IMR-90 (cell line): ENCODE measurements around the gene SLC39A3. TPM values are rescaled to one million over a fixed set of nuclear protein-coding genes. Genes with fewer than 3 reads are reported as not detected.

Experiments used
- ATAC-seq: fragments of 200-7000 bp; cut with Tn5 transposase; 2 replicates; pipeline ENCODE4 v1.9.1; 2020; ENCODE audit warnings: low read depth, mild to moderate bottlenecking, moderate library complexity
- BruUV-seq: library from RNA; stranded (reverse); fragments of 400-500 nt; replicated peaks from 2 replicates; lab custom pipeline; 2021; lab: Mats Ljungman, UMichigan
- CTCF ChIA-PET: fragments of 300-600 bp; formaldehyde crosslinking; extraction: SDS; loops from one replicate; lab custom pipeline; 2021; ENCODE audit warnings: antibody characterized with exemption; lab: Yijun Ruan, JAX
- POLR2A ChIA-PET: fragments of 300-600 bp; sonication (Branson Sonifier 250); formaldehyde crosslinking; loops from one replicate; lab custom pipeline; 2022; ENCODE audit warnings: antibody characterized with exemption; ENCODE audit not compliant: unreplicated experiment; lab: Charles Lee
- DNase-seq: peaks from one replicate; pipeline ENCODE4 v3.0.0; 2013
- H2AFZ ChIP-seq: replicated peaks from 2 replicates; pipeline ENCODE3; 2013; ENCODE audit warnings: low read length, mild to moderate bottlenecking; ENCODE audit not compliant: poor library complexity
- H2AK5ac ChIP-seq: 2 replicates; pipeline ENCODE4 v1.6.1; 2013; ENCODE audit warnings: low read depth, low read length, inconsistent platforms
- H2AK9ac ChIP-seq: replicated peaks from 2 replicates; pipeline ENCODE3; 2013; ENCODE audit warnings: mild to moderate bottlenecking, low read depth, low read length, moderate library complexity; ENCODE audit not compliant: poor library complexity
- H2BK120ac ChIP-seq: 2 replicates; pipeline ENCODE4 v1.6.1; 2013; ENCODE audit warnings: low read depth, low read length, inconsistent platforms
- H2BK15ac ChIP-seq: 3 replicates; pipeline ENCODE4 v1.6.1; 2013; ENCODE audit warnings: low read depth, low read length, inconsistent platforms
- H2BK20ac ChIP-seq: 2 replicates; pipeline ENCODE4 v1.6.1; 2013; ENCODE audit warnings: low read depth, mild to moderate bottlenecking, inconsistent platforms, low read length, moderate library complexity
- H2BK5ac ChIP-seq: 2 replicates; pipeline ENCODE4 v1.6.1; 2013; ENCODE audit warnings: mild to moderate bottlenecking, low read depth, low read length, inconsistent platforms; ENCODE audit not compliant: poor library complexity, severe bottlenecking
- H3K14ac ChIP-seq: replicated peaks from 2 replicates; pipeline ENCODE4 v1.6.1; 2013; ENCODE audit warnings: low read depth, low read length, inconsistent platforms
- H3K18ac ChIP-seq: 2 replicates; pipeline ENCODE4 v1.6.1; 2013; ENCODE audit warnings: low read depth, low read length, control low read depth
- H3K23ac ChIP-seq: 2 replicates; pipeline ENCODE4 v1.6.1; 2013; ENCODE audit warnings: low read depth, low read length, inconsistent platforms
- H3K27ac ChIP-seq: 2 replicates; pipeline ENCODE4 v1.5.1; 2013; ENCODE audit warnings: mild to moderate bottlenecking, control low read depth, low read length; ENCODE audit not compliant: insufficient read depth
- H3K27me3 ChIP-seq: 2 replicates; pipeline ENCODE4 v1.6.1; 2013; ENCODE audit warnings: low read length; ENCODE audit not compliant: control insufficient read depth, insufficient read depth
- H3K36me3 ChIP-seq: 2 replicates; pipeline ENCODE4 v1.6.1; 2013; ENCODE audit warnings: low read length, mixed read lengths; ENCODE audit not compliant: control insufficient read depth, insufficient read depth
- H3K4ac ChIP-seq: 2 replicates; pipeline ENCODE4 v1.6.1; 2013; ENCODE audit warnings: low read depth, low read length, inconsistent platforms
- H3K4me1 ChIP-seq: 2 replicates; pipeline ENCODE4 v1.6.1; 2013; ENCODE audit warnings: low read length, mixed read lengths; ENCODE audit not compliant: control insufficient read depth, insufficient read depth
- H3K4me2 ChIP-seq: 2 replicates; pipeline ENCODE4 v1.6.1; 2013; ENCODE audit warnings: low read depth, mild to moderate bottlenecking, control low read depth, low read length, moderate library complexity
- H3K4me3 ChIP-seq: 2 replicates; pipeline ENCODE4 v1.5.1; 2013; ENCODE audit warnings: low read depth, mild to moderate bottlenecking, control low read depth, low read length, moderate library complexity; ENCODE audit not compliant: insufficient read depth
- H3K56ac ChIP-seq: 2 replicates; pipeline ENCODE4 v1.6.1; 2013; ENCODE audit warnings: low read length, inconsistent platforms; ENCODE audit not compliant: insufficient read depth; ENCODE audit errors: extremely low read depth
- H3K79me1 ChIP-seq, 2 experiments: 2 replicates each; pipeline ENCODE4 v1.6.1; 2013; ENCODE audit warnings: low read length in 2 of 2, inconsistent platforms in 1 of 2, low read depth in 1 of 2
- H3K9ac ChIP-seq: 2 replicates; pipeline ENCODE4 v1.6.1; 2013; ENCODE audit warnings: low read depth, low read length, control low read depth
- H3K9me1 ChIP-seq: 2 replicates; pipeline ENCODE4 v1.6.1; 2013; ENCODE audit warnings: low read length, inconsistent platforms; ENCODE audit not compliant: insufficient read depth
- H3K9me3 ChIP-seq: 2 replicates; pipeline ENCODE4 v1.6.1; 2013; ENCODE audit warnings: low read length; ENCODE audit not compliant: control insufficient read depth, insufficient read depth
- H4K20me1 ChIP-seq: 2 replicates; pipeline ENCODE4 v1.6.1; 2013; ENCODE audit warnings: low read length, inconsistent platforms; ENCODE audit not compliant: insufficient read depth
- H4K5ac ChIP-seq: 2 replicates; pipeline ENCODE4 v1.6.1; 2013; ENCODE audit warnings: mild to moderate bottlenecking, low read depth, low read length, control low read depth
- H4K8ac ChIP-seq, 2 experiments: 2 replicates each; pipeline ENCODE4 v1.6.1; 2013; ENCODE audit warnings: low read depth in 2 of 2, low read length in 2 of 2, control low read depth in 1 of 2, inconsistent platforms in 1 of 2
- H4K91ac ChIP-seq: 2 replicates; pipeline ENCODE4 v1.6.1; 2013; ENCODE audit warnings: low read depth, low read length, inconsistent platforms; ENCODE audit not compliant: insufficient read depth
- BHLHE40 ChIP-seq: fragments of 150-350 bp; IDR thresholded peaks from 2 replicates; pipeline ENCODE4 v1.6.1; 2016; ENCODE audit warnings: mild to moderate bottlenecking, low read depth, low read length
- CEBPB ChIP-seq: IDR thresholded peaks from 2 replicates; pipeline ENCODE4 v1.6.1; 2012; ENCODE audit warnings: low read depth, low read length, improper control_type of control experiment
- CHD1 ChIP-seq: IDR thresholded peaks from 2 replicates; pipeline ENCODE4 v1.6.1; 2012; ENCODE audit warnings: low read depth, low read length, improper control_type of control experiment
- CTCF ChIP-seq: conservative IDR thresholded peaks from 2 replicates; pipeline ENCODE4 v1.5.1; 2012; ENCODE audit warnings: mild to moderate bottlenecking, low read depth, low read length, improper control_type of control experiment
- ELK1 ChIP-seq: fragments of 150-350 bp; IDR thresholded peaks from 2 replicates; pipeline ENCODE4 v1.6.1; 2016; ENCODE audit warnings: low read depth, mild to moderate bottlenecking, low read length, moderate library complexity, borderline replicate concordance
- FOS ChIP-seq: fragments of 150-350 bp; IDR thresholded peaks from 2 replicates; pipeline ENCODE4 v1.6.1; 2016; ENCODE audit warnings: low read depth, low read length
- MAFK ChIP-seq: IDR thresholded peaks from 2 replicates; pipeline ENCODE4 v1.6.1; 2012; ENCODE audit warnings: low read depth, low read length, improper control_type of control experiment
- MAZ ChIP-seq: IDR thresholded peaks from 2 replicates; pipeline ENCODE4 v1.6.1; 2012; ENCODE audit warnings: low read depth, mild to moderate bottlenecking, low read length, improper control_type of control experiment, moderate library complexity, borderline replicate concordance
- MXI1 ChIP-seq: IDR thresholded peaks from 2 replicates; pipeline ENCODE4 v1.6.1; 2012; ENCODE audit warnings: low read depth, mild to moderate bottlenecking, low read length, moderate library complexity, borderline replicate concordance
- NFE2L2 ChIP-seq: fragments of 150-350 bp; IDR thresholded peaks from 2 replicates; pipeline ENCODE4 v1.6.1; 2016; ENCODE audit warnings: low read depth, mild to moderate bottlenecking, low read length
- POLR2A ChIP-seq: IDR thresholded peaks from 2 replicates; pipeline ENCODE4 v1.6.1; 2012; ENCODE audit warnings: mild to moderate bottlenecking, low read depth, low read length
- RAD21 ChIP-seq: IDR thresholded peaks from 2 replicates; pipeline ENCODE4 v1.6.1; 2012; ENCODE audit warnings: low read length, improper control_type of control experiment
- RCOR1 ChIP-seq: IDR thresholded peaks from 2 replicates; pipeline ENCODE4 v1.6.1; 2012; ENCODE audit warnings: mild to moderate bottlenecking, low read length, improper control_type of control experiment; ENCODE audit not compliant: insufficient replicate concordance
- RFX5 ChIP-seq: IDR thresholded peaks from 2 replicates; pipeline ENCODE4 v1.8.0; 2012; ENCODE audit warnings: low read depth, mild to moderate bottlenecking, low read length, moderate library complexity
- SMC3 ChIP-seq: fragments of 150-350 bp; IDR thresholded peaks from 2 replicates; pipeline ENCODE4 v1.6.1; 2016; ENCODE audit warnings: low read depth, mild to moderate bottlenecking, antibody characterized with exemption, low read length, moderate library complexity
- USF2 ChIP-seq: fragments of 150-350 bp; IDR thresholded peaks from 2 replicates; pipeline ENCODE4 v1.6.1; 2017; ENCODE audit warnings: mild to moderate bottlenecking, antibody characterized with exemption, low read length, low read depth
- WGBS, 2 experiments: methylation state at CpG; one replicate each; pipeline versions ENCODE4 v1.1.5 to v1.1.7; 2013; ENCODE audit warnings: missing lambda C conversion rate in 2 of 2; ENCODE audit not compliant: insufficient read length in 1 of 2; ENCODE audit errors: extremely low coverage in 2 of 2; 5-methylcytosine and 5-hydroxymethylcytosine counted together
- dilution Hi-C: fragments of 300-500 bp; cut with HindIII; formaldehyde crosslinking; loops from one replicate; pipeline ENCODE4 v1.14.3; 2018; ENCODE audit warnings: low sequenced_read_pairs; ENCODE audit not compliant: unreplicated experiment
- in situ Hi-C: fragments of 300-500 bp; cut with MboI; formaldehyde crosslinking; loops from 3 replicates; pipeline ENCODE4 v1.14.3; 2019; ENCODE audit warnings: low sequenced_read_pairs, inconsistent platforms, mixed read lengths
- intact Hi-C: fragments of 100-400 bp; cut with micrococcal nuclease; formaldehyde crosslinking; loops from 2 replicates; pipeline ENCODE4 v1.10.0; 2022
- polyA plus RNA-seq, 3 experiments: library from polyadenylated mRNA; depleted of rRNA; stranded (reverse); fragments of >200 nt; gene quantifications; 2 replicates each; pipeline ENCODE4 v1.2.3, GENCODE V29; 2012; ENCODE audit warnings: low replicate concordance in 1 of 3
- total RNA-seq: library from RNA; depleted of rRNA; stranded (reverse); fragments of >200 nt; gene quantifications from 2 replicates; pipeline ENCODE4 v1.2.3, GENCODE V29; 2012

SLC39A3 gene
- total and polyA plus RNA-seq, 2 of the 4 experiments (the other 2 are of a cell fraction) = 12.4 to 38.2 TPM

GRCh38 chr19:2774953-2775555, 35.2 kb upstream of the SLC39A3 start:
- no peak overlapping the region for H3K23ac ChIP-seq
- H3K36me3 ChIP-seq = peaks cover 6% of the 10 kb centered on the region
- no peak overlapping the region for H2BK20ac ChIP-seq
- no peak for TF ChIP-seq SMC3
- no peak for TF ChIP-seq BHLHE40
- TF ChIP-seq RAD21 = no peak
- TF ChIP-seq USF2 = no peak
- no peak for TF ChIP-seq MAZ
- no peak for TF ChIP-seq FOS
- no peak for TF ChIP-seq RCOR1
- no peak for TF ChIP-seq CEBPB
- no peak for TF ChIP-seq POLR2A
- TF ChIP-seq ELK1 = no peak
- TF ChIP-seq CTCF = no peak
- no peak for TF ChIP-seq CHD1
- no peak for TF ChIP-seq NFE2L2
- no peak for TF ChIP-seq MXI1
- no peak for TF ChIP-seq MAFK
- TF ChIP-seq RFX5 = no peak
- H3K4me1 ChIP-seq = peaks cover 2% of the 10 kb centered on the region; the same call in 1 of the 2 replicates
- H4K8ac ChIP-seq = no peak overlapping the region
- H4K20me1 ChIP-seq = peaks cover 85% of the 10 kb centered on the region
- no peak overlapping the region for H2AFZ ChIP-seq
- H3K4me3 ChIP-seq = no peak overlapping the region
- no peak for ATAC-seq
- intact Hi-C loops = no loop called here
- ChIA-PET POLR2A (no interaction called here), CTCF (no interaction called here)
- no TSS peak for BruUV-seq
- no peak overlapping the region for H3K27ac ChIP-seq
- no peak overlapping the region for H2AK9ac ChIP-seq
- 97% methylated on average over 10 of the region's 24 CpGs; no CpG with 5 or more reads in 1 of the 2 experiments for WGBS, 2 experiments
- no peak overlapping the region for H3K56ac ChIP-seq
- no peak overlapping the region for H4K5ac ChIP-seq
- H3K79me1 ChIP-seq = peaks cover 0 to 72% of the 10 kb centered on the region in 2 experiments; a peak in 2 of 4 replicates
- H3K27me3 ChIP-seq = no peaks in the 10 kb centered on the region
- H2BK15ac ChIP-seq = no peak overlapping the region
- no peak overlapping the region for H3K4me2 ChIP-seq
- no peak overlapping the region for H3K4ac ChIP-seq
- no peak overlapping the region for H4K91ac ChIP-seq
- DNase-seq = no peak
- H2BK5ac ChIP-seq = no peak overlapping the region
- in situ Hi-C loops = no loop called here
- no peak overlapping the region for H3K18ac ChIP-seq
- no peak overlapping the region for H2AK5ac ChIP-seq
- no peak overlapping the region for H3K9ac ChIP-seq
- H3K9me3 ChIP-seq = no peaks in the 10 kb centered on the region
- dilution Hi-C loops = no loop called here
- peaks cover 6% of the 10 kb centered on the region; the same call in 1 of the 2 replicates for H3K9me1 ChIP-seq
- H2BK120ac ChIP-seq = no peak overlapping the region
- no peak overlapping the region for H3K14ac ChIP-seq
